ENCODE results near the gene ARGFX. TPM values are rescaled to one million over a fixed set of nuclear protein-coding genes. Genes with fewer than 3 reads are reported as not detected.

Gene ARGFX
- total RNA-seq, 1 experiment from 2014 or later: not detected

DNA sequence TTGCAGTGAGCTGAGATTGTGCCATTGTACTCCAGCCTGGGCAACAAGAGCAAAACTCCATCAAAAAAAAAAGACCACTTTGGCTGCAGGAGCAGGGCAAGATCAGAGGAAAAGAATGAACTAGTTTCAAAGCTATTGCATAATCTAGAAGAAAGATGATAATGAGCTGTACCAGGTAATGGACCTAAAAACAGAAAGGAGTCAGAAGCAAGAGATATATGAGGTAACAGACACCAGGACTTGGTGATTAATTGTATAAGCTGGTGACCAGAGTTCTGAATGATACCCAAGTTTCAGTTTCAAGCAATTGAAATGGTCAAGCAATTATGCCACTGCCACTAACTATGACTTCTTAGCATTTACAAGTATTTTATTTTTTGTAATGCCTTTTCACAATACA is 24.8 kb upstream of the ARGFX start:
- Histone ChIP-seq H3K9me2 (ENCODE audit: insufficient read depth) (no peaks in the 10 kb centered on the region), H3K4me3 (replicated peaks in 1 of 2; ENCODE audit: low read depth in 1 of 2, low read length in 2 of 2) (no peak overlapping the region), H3K9ac (ENCODE audit: low read length) (no peak overlapping the region), H3K27ac (ENCODE audit: low read depth, low read length) (no peak overlapping the region), H2AFZ (ENCODE audit: low read depth, low read length, poor library complexity, severe bottlenecking) (no peak overlapping the region), H4K20me1 (ENCODE audit: insufficient read depth) (no peaks in the 10 kb centered on the region; the same call in 1 of the 2 replicates), H3K4me1 (ENCODE audit: control insufficient read depth in 1 of 2, insufficient read depth in 2 of 2, low read length in 2 of 2) (peaks cover 0 to 11% of the 10 kb centered on the region in 2 experiments; a peak in 3 of 4 replicates), H3K9me3 (ENCODE audit: control insufficient read depth in 1 of 2, insufficient read depth in 1 of 2, low read depth in 1 of 2, low read length in 2 of 2) (no peaks in the 10 kb centered on the region), H3K36me3 (ENCODE audit: control insufficient read depth in 1 of 2, insufficient read depth in 2 of 2, low read length in 2 of 2) (peaks cover 6 to 26% of the 10 kb centered on the region in 2 experiments), H3K4me2 (ENCODE audit: low read length) (no peak overlapping the region), H3K79me2 (ENCODE audit: insufficient read depth, low read length) (peaks cover 74% of the 10 kb centered on the region), H3K27me3 (ENCODE audit: insufficient read depth, low read length) (no peaks in the 10 kb centered on the region)
- DNase-seq (ENCODE audit: low read depth, low spot score) (no peak), ATAC-seq (no peak)
- intact Hi-C loops (cut with micrococcal nuclease): no loop called here
- ChIA-PET RAD21 (ENCODE audit: low non-redundant PET in 1 of 2, low total read pairs in 2 of 2, uncharacterized antibody in 2 of 2, unreplicated experiment in 2 of 2) (no interaction called here), POLR2A (no interaction called here), CTCF (no interaction called here)
- BruUV-seq (replicated peaks): no TSS peak
- TF ChIP-seq, protein P1, sequence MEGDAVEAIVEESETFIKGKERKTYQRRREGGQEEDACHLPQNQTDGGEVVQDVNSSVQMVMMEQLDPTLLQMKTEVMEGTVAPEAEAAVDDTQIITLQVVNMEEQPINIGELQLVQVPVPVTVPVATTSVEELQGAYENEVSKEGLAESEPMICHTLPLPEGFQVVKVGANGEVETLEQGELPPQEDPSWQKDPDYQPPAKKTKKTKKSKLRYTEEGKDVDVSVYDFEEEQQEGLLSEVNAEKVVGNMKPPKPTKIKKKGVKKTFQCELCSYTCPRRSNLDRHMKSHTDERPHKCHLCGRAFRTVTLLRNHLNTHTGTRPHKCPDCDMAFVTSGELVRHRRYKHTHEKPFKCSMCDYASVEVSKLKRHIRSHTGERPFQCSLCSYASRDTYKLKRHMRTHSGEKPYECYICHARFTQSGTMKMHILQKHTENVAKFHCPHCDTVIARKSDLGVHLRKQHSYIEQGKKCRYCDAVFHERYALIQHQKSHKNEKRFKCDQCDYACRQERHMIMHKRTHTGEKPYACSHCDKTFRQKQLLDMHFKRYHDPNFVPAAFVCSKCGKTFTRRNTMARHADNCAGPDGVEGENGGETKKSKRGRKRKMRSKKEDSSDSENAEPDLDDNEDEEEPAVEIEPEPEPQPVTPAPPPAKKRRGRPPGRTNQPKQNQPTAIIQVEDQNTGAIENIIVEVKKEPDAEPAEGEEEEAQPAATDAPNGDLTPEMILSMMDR (IDR thresholded peaks at IDR 0.05 in 2 of 3, conservative IDR thresholded peaks at IDR 0.05 in 1 of 3; ENCODE audit: borderline replicate concordance in 1 of 3, insufficient read depth in 1 of 3, low read depth in 2 of 3, low read length in 2 of 3): no peak
- TF ChIP-seq YY1 (IDR thresholded peaks at IDR 0.05; ENCODE audit: extremely low read depth, insufficient replicate concordance, low read depth, low read length) (no peak), TCF7L2 (IDR thresholded peaks at IDR 0.05; ENCODE audit: borderline replicate concordance, extremely low read depth, insufficient read depth, insufficient read length) (no peak), POLR2AphosphoS5 (IDR thresholded peaks at IDR 0.05; ENCODE audit: low read depth, low read length) (no peak), EZH2 (IDR thresholded peaks at IDR 0.05) (no peak), SP1 (IDR thresholded peaks at IDR 0.05; ENCODE audit: low read depth) (no peak), ELF1 (IDR thresholded peaks at IDR 0.05; ENCODE audit: borderline replicate concordance, low read depth) (no peak), FOSL1 (IDR thresholded peaks at IDR 0.05; ENCODE audit: low read depth) (no peak), POLR2A (IDR thresholded peaks at IDR 0.05; ENCODE audit: borderline replicate concordance, extremely low read depth, insufficient read depth, insufficient read length) (no peak), CBX3 (IDR thresholded peaks at IDR 0.05; ENCODE audit: low read depth) (no peak), JUND (IDR thresholded peaks at IDR 0.05) (no peak)
- TF ChIP-seq, protein P2, sequence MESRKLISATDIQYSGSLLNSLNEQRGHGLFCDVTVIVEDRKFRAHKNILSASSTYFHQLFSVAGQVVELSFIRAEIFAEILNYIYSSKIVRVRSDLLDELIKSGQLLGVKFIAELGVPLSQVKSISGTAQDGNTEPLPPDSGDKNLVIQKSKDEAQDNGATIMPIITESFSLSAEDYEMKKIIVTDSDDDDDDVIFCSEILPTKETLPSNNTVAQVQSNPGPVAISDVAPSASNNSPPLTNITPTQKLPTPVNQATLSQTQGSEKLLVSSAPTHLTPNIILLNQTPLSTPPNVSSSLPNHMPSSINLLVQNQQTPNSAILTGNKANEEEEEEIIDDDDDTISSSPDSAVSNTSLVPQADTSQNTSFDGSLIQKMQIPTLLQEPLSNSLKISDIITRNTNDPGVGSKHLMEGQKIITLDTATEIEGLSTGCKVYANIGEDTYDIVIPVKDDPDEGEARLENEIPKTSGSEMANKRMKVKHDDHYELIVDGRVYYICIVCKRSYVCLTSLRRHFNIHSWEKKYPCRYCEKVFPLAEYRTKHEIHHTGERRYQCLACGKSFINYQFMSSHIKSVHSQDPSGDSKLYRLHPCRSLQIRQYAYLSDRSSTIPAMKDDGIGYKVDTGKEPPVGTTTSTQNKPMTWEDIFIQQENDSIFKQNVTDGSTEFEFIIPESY (IDR thresholded peaks at IDR 0.05; ENCODE audit: extremely low read depth, insufficient replicate concordance, low read length): no peak
- TF ChIP-seq, protein P3, sequence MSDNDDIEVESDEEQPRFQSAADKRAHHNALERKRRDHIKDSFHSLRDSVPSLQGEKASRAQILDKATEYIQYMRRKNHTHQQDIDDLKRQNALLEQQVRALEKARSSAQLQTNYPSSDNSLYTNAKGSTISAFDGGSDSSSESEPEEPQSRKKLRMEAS (IDR thresholded peaks at IDR 0.05): no peak
- TF ChIP-seq, protein P4, sequence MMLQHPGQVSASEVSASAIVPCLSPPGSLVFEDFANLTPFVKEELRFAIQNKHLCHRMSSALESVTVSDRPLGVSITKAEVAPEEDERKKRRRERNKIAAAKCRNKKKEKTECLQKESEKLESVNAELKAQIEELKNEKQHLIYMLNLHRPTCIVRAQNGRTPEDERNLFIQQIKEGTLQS (IDR thresholded peaks at IDR 0.05): no peak
